Loucy (cell line): ENCODE measurements around the gene REST.

Experiments
- CTCF ChIP-seq: fragments of 200-600 bp; sonication (generic); conservative IDR thresholded peaks from 2 replicates; pipeline ENCODE4 v1.5.1; 2014; ENCODE audit warnings: mild to moderate bottlenecking, antibody characterized with exemption, low read length
- EZH2phosphoT487 ChIP-seq: fragments of 200-600 bp; IDR thresholded peaks from 2 replicates; pipeline ENCODE4 v1.6.1; 2018; ENCODE audit warnings: antibody characterized with exemption, mild to moderate bottlenecking, moderate library complexity, borderline replicate concordance

- TF ChIP-seq EZH2phosphoT487 (no peak), CTCF (no peak)
Measured at GRCh38 chr4:56870946-56871345, 36.8 kb upstream of the REST start.
